GM19438 (cell line): ENCODE data around the gene EIF4H.
"Not testable (repeated sequence)": the region's sequence is repeated elsewhere in the genome, so short reads cannot be mapped to it uniquely, and the experiment has no call there.

ENCODE experiments used
- ATAC-seq: cut with Tn5 transposase; IDR thresholded peaks from one replicate; pipeline ENCODE4 v1.9.1; 2021; ENCODE audit warnings: low read depth; ENCODE audit not compliant: unreplicated experiment

EIF4H gene

DNA sequence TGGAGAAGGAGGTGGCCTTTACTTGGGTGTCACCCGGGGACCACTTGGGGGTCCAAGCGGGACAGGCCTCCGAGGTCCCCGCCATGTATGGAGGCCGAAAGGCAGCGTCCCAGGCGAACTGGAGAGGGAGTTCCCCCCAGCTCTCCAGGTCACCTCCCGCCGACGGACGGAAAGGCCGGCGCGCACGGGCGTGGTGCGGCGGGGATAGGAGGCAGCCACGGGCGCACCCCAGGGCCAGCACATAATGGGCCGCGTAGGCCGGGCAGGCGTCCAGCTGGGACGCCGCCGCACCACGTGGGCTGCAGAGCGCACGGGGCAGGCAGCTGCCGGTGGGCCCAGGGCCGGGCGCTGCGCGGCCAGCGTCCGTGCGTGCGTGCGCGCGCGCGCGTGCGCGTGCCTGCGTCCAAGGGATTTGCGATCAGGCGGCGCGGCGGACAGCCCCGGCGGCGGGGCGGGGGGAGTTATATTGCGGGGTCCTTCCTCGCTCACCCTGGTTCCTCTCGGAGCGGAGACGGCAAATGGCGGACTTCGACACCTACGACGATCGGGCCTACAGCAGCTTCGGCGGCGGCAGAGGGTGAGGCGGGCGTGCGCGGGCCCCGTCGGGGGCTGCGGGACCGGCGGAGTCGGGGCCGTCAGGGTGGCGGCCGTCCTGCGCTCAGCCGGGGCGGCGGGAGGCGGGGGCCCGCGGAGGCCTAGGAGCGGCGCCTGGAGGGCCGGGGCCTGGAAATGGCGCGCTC, at the start of gene EIF4H:
Gene EIF4H, plus strand, starts transcription at position 491 of the 740 bp plus-strand sequence. Its CDS starts 28 bp downstream, at position 519.
- peak; percentile 71 for ATAC-seq

DNA sequence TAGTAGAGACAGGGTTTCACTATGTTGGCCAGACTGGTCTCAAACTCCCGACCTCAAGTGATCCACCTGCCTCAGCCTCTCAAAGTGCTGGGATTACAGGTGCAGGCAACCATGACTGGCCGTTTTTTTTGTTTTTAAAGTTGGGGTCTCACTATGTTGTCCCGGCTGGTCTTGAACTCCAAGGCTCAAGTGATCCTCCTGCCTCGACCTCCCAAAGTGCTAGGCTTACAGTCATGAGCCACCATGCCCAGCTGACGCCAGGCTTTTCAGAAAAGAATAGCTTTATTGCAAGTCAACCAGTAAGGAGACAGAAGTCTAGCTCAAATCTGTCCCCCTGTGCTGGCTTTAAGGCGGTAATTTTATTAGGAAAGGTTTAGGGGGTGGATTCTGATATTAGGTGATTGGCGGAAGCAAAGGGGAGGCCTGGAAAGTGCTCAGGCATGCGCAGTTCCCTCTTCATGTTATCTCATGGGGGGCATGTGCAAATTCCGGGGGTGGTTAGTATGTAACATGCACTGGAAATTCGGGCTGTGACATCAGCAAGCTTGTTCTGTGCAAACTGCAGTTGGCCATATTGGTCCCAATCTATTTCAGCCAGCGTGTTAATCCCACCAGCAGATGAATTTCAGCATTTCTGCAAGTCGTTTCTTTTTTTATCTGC, 47.8 kb upstream of the EIF4H start:
- ATAC-seq: no peak

- ATAC-seq: no peak
These were observed 44.3 kb upstream of the EIF4H start for GRCh38 chr7:74129887-74130286.

DNA sequence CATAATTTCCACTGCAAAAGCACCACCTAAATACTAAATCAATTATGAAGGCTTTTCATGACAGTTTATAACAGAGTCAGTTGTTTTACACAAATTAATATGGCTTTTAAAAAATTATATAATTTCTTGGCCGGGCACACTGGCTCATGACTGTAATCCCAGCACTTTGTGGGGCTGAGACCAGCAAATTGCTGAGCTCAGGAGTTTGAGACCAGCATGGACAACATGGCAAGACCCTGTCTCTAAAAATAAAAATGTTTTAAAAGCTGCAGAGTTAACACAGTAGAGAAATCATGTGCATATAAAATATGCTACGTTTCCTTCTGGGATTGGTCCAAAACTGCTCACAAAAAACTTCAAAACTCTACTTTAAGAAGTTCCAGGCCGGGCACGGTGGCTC, 43.6 kb upstream of the EIF4H start:
- ATAC-seq: no peak

GRCh38 chr7:74134117-74134620, 40.0 kb upstream of the EIF4H start:
- no peak for ATAC-seq

GRCh38 chr7:74138334-74138867, 35.8 kb upstream of the EIF4H start:
- ATAC-seq: no peak

DNA sequence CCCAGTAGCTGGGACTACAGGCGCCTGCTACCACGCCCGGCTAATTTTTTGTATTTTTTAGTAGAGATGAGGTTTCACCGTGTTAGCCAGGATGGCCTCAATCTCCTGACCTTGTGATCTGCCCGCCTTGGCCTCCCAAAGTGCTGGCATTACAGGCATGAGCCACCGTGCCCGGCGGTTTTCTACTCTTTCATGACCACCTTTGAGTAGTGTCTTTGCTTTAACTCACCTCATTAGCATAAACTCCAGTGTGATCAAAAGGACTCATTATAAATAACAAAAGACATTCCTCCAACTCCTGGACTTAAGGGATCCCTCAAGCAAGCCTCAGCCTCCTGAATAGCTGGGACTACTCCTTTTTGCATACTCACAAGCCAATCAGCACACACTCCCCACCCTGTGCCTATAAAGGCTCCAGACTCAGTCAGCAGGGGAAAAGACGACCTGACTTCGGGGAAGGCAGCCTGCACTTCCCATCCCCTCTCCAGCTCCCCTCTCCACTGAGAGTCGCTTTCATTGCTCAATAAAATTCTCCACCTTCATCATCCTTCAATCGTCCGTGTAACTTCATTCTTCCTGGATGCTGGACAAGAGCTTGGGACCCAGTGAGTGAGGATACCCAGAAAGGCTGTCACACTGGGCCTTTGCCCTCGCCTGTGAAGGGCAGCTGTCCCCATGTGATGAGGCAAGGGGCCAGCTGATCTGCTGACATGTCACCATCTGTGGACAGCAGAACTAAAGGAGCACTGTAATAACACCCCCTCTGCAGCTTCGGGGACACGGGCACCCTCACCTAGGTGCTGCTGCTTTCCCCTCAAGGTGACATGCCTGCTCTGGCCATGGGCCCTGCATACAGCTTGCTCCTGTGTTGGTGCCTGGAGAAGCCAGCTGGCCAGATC, 35.0 kb upstream of the EIF4H start:
- no peak for ATAC-seq

DNA sequence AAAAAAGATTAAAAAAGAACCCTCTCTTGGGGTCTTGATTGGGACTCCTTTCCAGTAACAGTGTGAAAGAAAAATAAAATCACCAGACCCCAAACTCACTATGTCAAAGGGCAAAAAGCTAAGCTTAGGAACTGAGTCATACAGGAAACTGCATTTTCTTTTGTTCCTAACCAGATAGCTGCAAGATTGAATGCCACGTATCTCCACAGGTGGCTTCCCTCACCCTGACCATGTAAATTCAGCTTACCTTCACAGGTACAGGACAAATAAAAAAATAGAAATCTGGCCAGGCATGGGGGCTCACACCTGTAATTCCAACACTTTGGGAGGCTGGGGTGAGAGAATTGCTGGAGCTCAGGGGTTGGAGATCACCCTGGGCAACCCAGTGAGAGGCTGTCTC, 32.5 kb upstream of the EIF4H start:
- no peak for ATAC-seq

DNA sequence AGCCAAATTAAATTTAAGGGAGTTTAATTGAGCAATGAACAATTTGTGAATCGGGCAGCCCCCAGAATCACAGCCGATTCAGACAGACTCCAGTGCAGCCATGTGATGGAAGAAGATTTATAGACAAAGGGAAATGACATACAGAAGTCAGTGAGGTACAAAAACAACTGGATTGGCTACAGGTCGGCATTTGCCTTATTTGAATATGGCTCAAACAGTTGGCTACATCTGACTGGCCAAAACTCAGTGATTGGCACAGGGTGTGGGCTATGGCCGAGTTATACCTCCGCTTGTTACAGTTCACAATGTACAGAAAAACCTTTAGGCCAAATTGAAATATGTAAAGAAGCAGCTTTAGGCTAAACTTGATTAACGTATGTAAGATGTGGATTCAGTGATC, 30.8 kb upstream of the EIF4H start:
- no peak for ATAC-seq

- ATAC-seq: no peak
These were observed 25.7 kb upstream of the EIF4H start for GRCh38 chr7:74148491-74148890.

GRCh38 chr7:74149071-74149470, 25.1 kb upstream of the EIF4H start:
- ATAC-seq: no peak

DNA sequence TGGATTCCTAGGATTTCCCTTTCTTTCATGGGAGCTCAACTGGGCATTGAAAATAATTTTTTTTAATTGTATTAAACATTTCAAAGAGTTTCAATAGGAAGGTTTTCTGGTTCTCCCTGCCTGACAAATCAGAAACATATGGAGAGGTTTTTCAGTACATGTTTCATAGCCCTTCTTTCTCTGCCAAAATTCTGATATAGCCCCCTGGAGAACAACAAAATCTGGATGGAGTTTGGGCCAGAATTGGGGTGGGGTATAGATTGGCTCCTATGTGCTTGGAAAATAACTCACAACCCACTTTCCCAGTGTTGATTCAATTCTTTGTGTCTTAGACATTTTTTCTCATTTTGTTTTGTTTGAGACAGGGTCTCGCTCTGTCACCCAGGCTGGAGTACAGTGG, 24.6 kb upstream of the EIF4H start:
- no peak for ATAC-seq

- no peak for ATAC-seq
These were observed 20.4 kb upstream of the EIF4H start for GRCh38 chr7:74153736-74154135.

GRCh38 chr7:74155810-74156395, 18.3 kb upstream of the EIF4H start:
- ATAC-seq: no peak

DNA sequence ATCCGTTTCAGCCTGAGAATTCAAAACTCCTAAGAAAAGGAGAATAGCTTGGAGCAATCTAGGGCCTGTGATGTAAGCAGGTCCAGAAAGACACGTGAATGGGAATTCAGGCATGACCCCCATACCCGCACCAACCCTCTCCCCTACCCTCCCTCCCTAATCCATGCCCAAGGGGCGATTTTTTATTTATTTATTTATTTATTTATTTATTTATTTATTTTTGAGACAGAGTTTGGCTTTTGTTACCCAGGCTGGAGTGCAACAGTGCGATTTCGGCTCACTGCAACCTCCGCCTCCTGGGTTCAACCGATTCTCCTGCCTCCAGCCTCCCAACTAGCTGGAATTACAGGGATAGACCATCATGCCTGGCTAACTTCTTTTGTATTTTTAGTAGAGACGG, 16.6 kb upstream of the EIF4H start:
- no peak for ATAC-seq

DNA sequence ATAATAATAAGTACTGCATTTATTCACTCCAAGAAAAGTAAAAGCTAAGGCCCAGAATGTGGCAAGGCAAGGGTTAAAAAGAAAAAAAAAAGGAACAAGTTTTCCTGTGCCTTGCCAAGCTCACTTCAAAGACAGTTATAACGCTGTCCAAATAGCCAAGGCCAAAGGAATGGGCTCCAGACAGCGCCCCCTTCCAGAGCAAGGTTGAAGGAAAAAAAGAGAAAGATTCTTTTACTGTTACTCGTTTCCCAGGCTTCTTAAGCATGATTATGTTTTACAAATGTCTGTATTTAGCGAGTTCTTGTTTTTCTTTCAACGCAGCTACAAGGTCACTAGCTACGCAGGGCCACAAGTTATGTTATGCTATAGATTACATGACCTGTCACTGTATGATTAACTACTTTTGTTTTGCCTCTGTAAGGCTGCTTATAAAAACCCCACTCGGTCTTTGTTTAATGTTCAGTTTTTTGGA, 9.1 kb upstream of the EIF4H start:
- no peak for ATAC-seq

DNA sequence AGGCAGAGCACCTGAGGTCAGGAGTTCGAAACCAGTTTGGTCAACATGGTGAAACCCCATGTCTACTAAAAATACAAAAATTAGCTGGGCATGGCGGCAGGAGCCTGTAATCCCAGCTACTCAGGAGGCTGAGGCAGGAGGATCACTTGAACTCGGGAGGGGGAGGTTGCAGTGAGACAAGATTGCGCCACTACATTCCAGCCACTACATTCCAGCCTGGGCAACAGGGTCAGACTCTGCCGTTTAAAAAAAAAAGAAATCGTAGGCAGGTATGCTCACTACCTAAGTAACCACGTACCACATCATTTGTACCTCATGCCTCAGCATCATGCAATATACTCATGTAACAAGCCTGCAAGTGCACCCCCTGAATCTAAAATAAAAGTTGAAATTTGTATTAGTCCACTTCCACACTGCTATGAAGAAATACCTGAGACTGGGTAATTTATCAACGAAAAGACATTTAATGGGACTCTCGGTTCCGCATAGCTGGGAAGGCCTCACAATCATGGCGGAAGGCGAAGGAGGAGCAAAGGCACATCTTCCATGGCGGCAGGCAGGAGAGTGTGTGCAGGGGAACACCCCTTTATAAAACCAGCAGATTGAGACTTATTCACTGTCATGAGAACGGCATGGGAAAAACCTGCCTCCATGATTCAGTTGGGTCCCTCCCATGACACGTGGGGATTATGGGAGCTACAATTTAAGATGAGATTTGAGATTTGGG, 8.1 kb upstream of the EIF4H start:
- no peak for ATAC-seq

DNA sequence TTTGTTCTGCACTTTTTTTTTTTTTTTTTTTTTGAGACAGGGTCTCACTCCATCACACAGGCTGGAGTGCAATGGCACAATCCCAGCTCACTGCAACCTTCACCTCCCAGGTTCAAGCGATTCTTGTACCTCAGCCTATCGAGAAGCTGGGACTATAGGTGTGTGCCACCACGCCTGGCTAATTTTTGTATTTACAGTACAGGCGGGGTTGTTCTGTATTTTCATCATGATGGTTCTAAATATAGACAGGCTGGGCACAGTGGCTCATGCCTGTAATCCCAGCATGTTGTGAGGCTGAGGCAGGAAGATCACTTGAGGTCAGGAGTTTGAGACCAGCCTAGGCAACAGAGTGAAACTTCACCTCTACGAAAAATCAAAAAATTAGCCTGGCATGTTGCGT, 6.8 kb upstream of the EIF4H start:
- ATAC-seq: not testable (repeated sequence)

GRCh38 chr7:74173074-74173473, 1.1 kb upstream of the EIF4H start:
- no peak for ATAC-seq

DNA sequence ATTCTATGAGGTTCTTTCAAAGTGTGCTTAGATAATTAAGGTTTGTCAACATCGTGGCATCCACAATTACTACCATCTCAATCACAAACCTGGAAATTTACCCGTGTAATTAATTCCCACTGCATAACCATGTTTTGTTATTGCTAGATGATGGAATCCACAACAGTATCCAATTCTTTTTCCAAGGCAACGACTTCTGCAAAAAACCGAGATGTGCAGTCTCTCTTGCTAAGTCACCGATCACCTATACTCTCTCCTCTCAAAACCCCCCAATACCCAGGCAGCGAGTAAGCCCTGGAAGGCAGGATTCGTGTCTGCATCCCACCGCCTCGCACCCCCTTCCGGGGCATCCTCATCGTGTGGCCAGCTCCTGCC, 678 bp upstream of the EIF4H start:
- no peak for ATAC-seq
